Measurements from ENCODE around the gene MRPL23.

MRPL23 gene

GRCh38 chr11:1917523-1918435 is 29.4 kb upstream of the MRPL23 start:
- no peak overlapping the region for H3K4me3 ChIP-seq (ENCODE audit: control insufficient read depth, low read depth, low read length)
- no peak for DNase-seq (ENCODE audit: low read depth)
- TF ChIP-seq, protein P1, sequence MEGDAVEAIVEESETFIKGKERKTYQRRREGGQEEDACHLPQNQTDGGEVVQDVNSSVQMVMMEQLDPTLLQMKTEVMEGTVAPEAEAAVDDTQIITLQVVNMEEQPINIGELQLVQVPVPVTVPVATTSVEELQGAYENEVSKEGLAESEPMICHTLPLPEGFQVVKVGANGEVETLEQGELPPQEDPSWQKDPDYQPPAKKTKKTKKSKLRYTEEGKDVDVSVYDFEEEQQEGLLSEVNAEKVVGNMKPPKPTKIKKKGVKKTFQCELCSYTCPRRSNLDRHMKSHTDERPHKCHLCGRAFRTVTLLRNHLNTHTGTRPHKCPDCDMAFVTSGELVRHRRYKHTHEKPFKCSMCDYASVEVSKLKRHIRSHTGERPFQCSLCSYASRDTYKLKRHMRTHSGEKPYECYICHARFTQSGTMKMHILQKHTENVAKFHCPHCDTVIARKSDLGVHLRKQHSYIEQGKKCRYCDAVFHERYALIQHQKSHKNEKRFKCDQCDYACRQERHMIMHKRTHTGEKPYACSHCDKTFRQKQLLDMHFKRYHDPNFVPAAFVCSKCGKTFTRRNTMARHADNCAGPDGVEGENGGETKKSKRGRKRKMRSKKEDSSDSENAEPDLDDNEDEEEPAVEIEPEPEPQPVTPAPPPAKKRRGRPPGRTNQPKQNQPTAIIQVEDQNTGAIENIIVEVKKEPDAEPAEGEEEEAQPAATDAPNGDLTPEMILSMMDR (conservative IDR thresholded peaks at IDR 0.05; ENCODE audit: control insufficient read depth, insufficient read depth, low read depth, low read length): peak; percentile 43

- TF ChIP-seq, protein P1 (conservative IDR thresholded peaks at IDR 0.05; ENCODE audit: control insufficient read depth, insufficient read depth, low read depth, low read length): no peak
- H3K4me3 ChIP-seq (ENCODE audit: control insufficient read depth, low read depth, low read length): no peak overlapping the region
- DNase-seq (ENCODE audit: low read depth): no peak
Measured at GRCh38 chr11:1918436-1919315, 28.5 kb upstream of the MRPL23 start.

GRCh38 chr11:1919391-1920127 is 27.6 kb upstream of the MRPL23 start, which contains the start of gene TNNT3:
Gene TNNT3, plus strand, starts transcription at chr11:1919703. Its CDS starts 3,172 bp downstream, at chr11:1922875.
- TF ChIP-seq, protein P1 (conservative IDR thresholded peaks at IDR 0.05; ENCODE audit: control insufficient read depth, insufficient read depth, low read depth, low read length): no peak
- no peak within 1 kb of the TSS for H3K4me3 ChIP-seq (ENCODE audit: control insufficient read depth, low read depth, low read length)
- DNase-seq (ENCODE audit: low read depth): no peak

- no peak overlapping the region for H3K4me3 ChIP-seq (ENCODE audit: control insufficient read depth, low read depth, low read length)
- TF ChIP-seq, protein P1 (conservative IDR thresholded peaks at IDR 0.05; ENCODE audit: control insufficient read depth, insufficient read depth, low read depth, low read length): no peak
- DNase-seq (ENCODE audit: low read depth): no peak
Measured at GRCh38 chr11:1920128-1920908, 26.8 kb upstream of the MRPL23 start.

- DNase-seq (ENCODE audit: low read depth): no peak
- H3K4me3 ChIP-seq (ENCODE audit: control insufficient read depth, low read depth, low read length): no peak overlapping the region
- TF ChIP-seq, protein P1 (conservative IDR thresholded peaks at IDR 0.05; ENCODE audit: control insufficient read depth, insufficient read depth, low read depth, low read length): no peak
Measured at GRCh38 chr11:1920909-1921573, 26.1 kb upstream of the MRPL23 start.

All from fibroblast of mammary gland (primary cell).